ENCODE measurements around the gene FAM110A. TPM values are rescaled to one million over a fixed set of nuclear protein-coding genes. Genes with fewer than 3 reads are reported as not detected.

Gene FAM110A
- total and polyA plus RNA-seq, 2 donors (not counting 3 experiments of a cell fraction or from before 2014, with no cell fraction given), result 4.6 to 5.4 TPM

DNA sequence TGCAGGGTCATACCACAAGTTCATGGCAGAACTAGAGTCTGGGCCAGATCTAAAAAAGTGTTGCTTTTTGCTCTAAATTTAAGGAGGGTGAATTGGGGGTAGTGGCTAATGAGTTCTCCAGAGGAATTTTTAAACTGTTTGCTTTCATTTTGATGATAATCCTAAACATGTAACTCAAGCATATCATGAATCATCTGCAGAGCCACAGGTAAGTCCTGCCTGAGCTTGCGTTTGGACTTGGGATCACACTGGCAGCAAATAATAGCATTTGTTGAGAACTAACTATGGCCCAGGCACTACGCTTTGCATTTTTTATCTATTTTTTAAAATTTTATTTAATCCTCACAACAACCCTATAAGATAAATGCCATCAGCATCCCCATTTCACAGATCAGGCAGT, 27.4 kb downstream of the FAM110A start:
- Histone ChIP-seq H3K36me3 (ENCODE audit: control insufficient read depth in 2 of 2, extremely low read depth in 1 of 2, insufficient read depth in 2 of 2, low read length in 2 of 2) (no peaks in the 10 kb centered on the region), H3K27me3 (ENCODE audit: control insufficient read depth in 2 of 2, insufficient read depth in 2 of 2, low read length in 2 of 2) (no peaks in the 10 kb centered on the region), H3K4me1 (ENCODE audit: control insufficient read depth, extremely low read depth, insufficient read depth, low read length) (no peaks in the 10 kb centered on the region), H2AFZ (ENCODE audit: low read depth, low read length) (no peak overlapping the region), H4K20me1 (replicated peaks; ENCODE audit: control insufficient read depth, extremely low read depth, insufficient read depth, low read length) (no peaks in the 10 kb centered on the region), H3K9me1 (replicated peaks; ENCODE audit: control insufficient read depth, extremely low read depth, insufficient read depth, low read length) (no peaks in the 10 kb centered on the region), H3K4me2 (ENCODE audit: insufficient read depth, low read length) (no peak overlapping the region), H3K27ac (ENCODE audit: insufficient read depth, low read depth, low read length) (no peak overlapping the region), H3K9me3 (replicated peaks; ENCODE audit: control insufficient read depth, insufficient read depth, low read length) (no peaks in the 10 kb centered on the region), H3K4me3 (replicated peaks in 1 of 3; ENCODE audit: insufficient read depth in 1 of 3, low read depth in 1 of 3, low read length in 3 of 3) (no peak overlapping the region), H3K9ac (replicated peaks; ENCODE audit: extremely low read depth, insufficient read depth, low read length) (no peak overlapping the region), H3K79me2 (ENCODE audit: control insufficient read depth, insufficient read depth, low read length) (no peaks in the 10 kb centered on the region)
- POLR2A ChIA-PET, result no interaction called here
- no TSS peak for BruUV-seq (replicated peaks)
- intact Hi-C loops (cut with micrococcal nuclease) (no loop called here), dilution Hi-C loops (cut with MboI; ENCODE audit: extremely low pct_ligation_motif_present, low sequenced_read_pairs) (no loop called here)
- TF ChIP-seq, protein P1, sequence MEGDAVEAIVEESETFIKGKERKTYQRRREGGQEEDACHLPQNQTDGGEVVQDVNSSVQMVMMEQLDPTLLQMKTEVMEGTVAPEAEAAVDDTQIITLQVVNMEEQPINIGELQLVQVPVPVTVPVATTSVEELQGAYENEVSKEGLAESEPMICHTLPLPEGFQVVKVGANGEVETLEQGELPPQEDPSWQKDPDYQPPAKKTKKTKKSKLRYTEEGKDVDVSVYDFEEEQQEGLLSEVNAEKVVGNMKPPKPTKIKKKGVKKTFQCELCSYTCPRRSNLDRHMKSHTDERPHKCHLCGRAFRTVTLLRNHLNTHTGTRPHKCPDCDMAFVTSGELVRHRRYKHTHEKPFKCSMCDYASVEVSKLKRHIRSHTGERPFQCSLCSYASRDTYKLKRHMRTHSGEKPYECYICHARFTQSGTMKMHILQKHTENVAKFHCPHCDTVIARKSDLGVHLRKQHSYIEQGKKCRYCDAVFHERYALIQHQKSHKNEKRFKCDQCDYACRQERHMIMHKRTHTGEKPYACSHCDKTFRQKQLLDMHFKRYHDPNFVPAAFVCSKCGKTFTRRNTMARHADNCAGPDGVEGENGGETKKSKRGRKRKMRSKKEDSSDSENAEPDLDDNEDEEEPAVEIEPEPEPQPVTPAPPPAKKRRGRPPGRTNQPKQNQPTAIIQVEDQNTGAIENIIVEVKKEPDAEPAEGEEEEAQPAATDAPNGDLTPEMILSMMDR (IDR thresholded peaks at IDR 0.05; ENCODE audit: extremely low read depth in 1 of 2, insufficient read depth in 1 of 2, low read depth in 1 of 2, low read length in 2 of 2), result no peak
- TF ChIP-seq EZH2 (IDR thresholded peaks at IDR 0.05; ENCODE audit: borderline replicate concordance, low read depth, low read length, severe bottlenecking), result no peak
- no peak for TF ChIP-seq POLR2A (IDR thresholded peaks at IDR 0.05; ENCODE audit: low read depth, low read length)
- TF ChIP-seq, protein P2, sequence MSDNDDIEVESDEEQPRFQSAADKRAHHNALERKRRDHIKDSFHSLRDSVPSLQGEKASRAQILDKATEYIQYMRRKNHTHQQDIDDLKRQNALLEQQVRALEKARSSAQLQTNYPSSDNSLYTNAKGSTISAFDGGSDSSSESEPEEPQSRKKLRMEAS (IDR thresholded peaks at IDR 0.05; ENCODE audit: insufficient read depth, insufficient read length), result no peak
- TF ChIP-seq POLR2AphosphoS5 (IDR thresholded peaks at IDR 0.05; ENCODE audit: insufficient read depth, low read depth, low read length), result no peak
- TF ChIP-seq JUN (IDR thresholded peaks at IDR 0.05; ENCODE audit: borderline replicate concordance, insufficient read depth, insufficient read length, low read depth), result no peak
- no peak for TF ChIP-seq MYC (IDR thresholded peaks at IDR 0.05; ENCODE audit: low read depth, low read length)
- TF ChIP-seq GATA2 (IDR thresholded peaks at IDR 0.05; ENCODE audit: insufficient read depth, insufficient read length, low read depth, low read length), result no peak
- TF ChIP-seq FOS (IDR thresholded peaks at IDR 0.05; ENCODE audit: borderline replicate concordance, insufficient read depth, low read length), result no peak
- CTCF ChIA-PET, result interaction anchor here (1.5 kb wide), 1 partner anchor 11 kb away, joined by 3 read pairs; no protein-coding TSS in a partner anchor
- DNase-seq (ENCODE audit: low read depth, low spot score), result no peak
- FAIRE-seq, result no peak
